ENCODE data around the gene MB. TPM values are rescaled to one million over a fixed set of nuclear protein-coding genes. Genes with fewer than 3 reads are reported as not detected.
A peak's percentile ranks its signal among the peaks of the same experiment; 100 is the strongest.

The MB gene
- total RNA-seq, 2 experiments from 2014 or later, result not detected

GRCh38 chr22:35653824-35654223 is 36.7 kb upstream of the MB start:
- Mint-ChIP-seq H3K4me1 (ENCODE audit: low read depth) (peaks cover 74% of the 10 kb centered on the region), H3K27ac (peak overlapping the region; percentile 98), H3K9me3 (no peaks in the 10 kb centered on the region), H3K27me3 (no peaks in the 10 kb centered on the region), H3K36me3 (ENCODE audit: low read depth) (peaks cover 87% of the 10 kb centered on the region), H3K4me3 (peak overlapping the region; percentile 18)
- ChIA-PET CTCF (no interaction called here), POLR2A (no interaction called here)
- H3K4me1 ChIP-seq (ENCODE audit: insufficient read depth, low read length), result peaks cover 43% of the 10 kb centered on the region
- ATAC-seq (ENCODE audit: poor library complexity) (no peak), DNase-seq (no peak)
- H3K9me3 ChIP-seq (ENCODE audit: control insufficient read depth in 1 of 2, insufficient read depth in 1 of 2, low read length in 2 of 2), result peaks cover 0 to 4% of the 10 kb centered on the region in 2 experiments
- H3K27ac ChIP-seq (ENCODE audit: low read depth in 1 of 2, low read length in 2 of 2), result peak overlapping the region; percentile 38
- H3K36me3 ChIP-seq (ENCODE audit: insufficient read depth, low read length), result peaks cover 46% of the 10 kb centered on the region
- H3K4me3 ChIP-seq (ENCODE audit: low read length), result no peak overlapping the region
- no peaks in the 10 kb centered on the region for H3K27me3 ChIP-seq (ENCODE audit: control insufficient read depth in 1 of 2, insufficient read depth in 2 of 2, low read length in 2 of 2)
- intact Hi-C loops (cut with DNase I, micrococcal nuclease), result no loop called here
- no peak for TF ChIP-seq CTCF (IDR thresholded peaks at IDR 0.05)

GRCh38 chr22:35651085-35651484 is 34.0 kb upstream of the MB start:
- Histone ChIP-seq H3K36me3 (ENCODE audit: insufficient read depth, low read length) (peaks cover 18% of the 10 kb centered on the region), H3K27me3 (ENCODE audit: control insufficient read depth in 1 of 2, insufficient read depth in 2 of 2, low read length in 2 of 2) (no peaks in the 10 kb centered on the region), H3K4me3 (ENCODE audit: low read length) (no peak overlapping the region), H3K4me1 (ENCODE audit: insufficient read depth, low read length) (peaks cover 45% of the 10 kb centered on the region), H3K9me3 (ENCODE audit: control insufficient read depth in 1 of 2, insufficient read depth in 1 of 2, low read length in 2 of 2) (peaks cover 0 to 4% of the 10 kb centered on the region in 2 experiments), H3K27ac (ENCODE audit: low read depth in 1 of 2, low read length in 2 of 2) (peak overlapping the region in 1 of 2 donors; percentile 29)
- intact Hi-C loops (cut with DNase I, micrococcal nuclease), result no loop called here
- no peak for TF ChIP-seq CTCF (IDR thresholded peaks at IDR 0.05)
- Mint-ChIP-seq H3K9me3 (no peaks in the 10 kb centered on the region), H3K36me3 (ENCODE audit: low read depth) (peaks cover 68% of the 10 kb centered on the region), H3K27me3 (no peaks in the 10 kb centered on the region), H3K4me1 (ENCODE audit: low read depth) (peaks cover 71% of the 10 kb centered on the region), H3K27ac (peak overlapping the region; percentile 98), H3K4me3 (peak overlapping the region; percentile 53)
- POLR2A ChIA-PET, result interaction anchor here (1.0 kb wide), 1 partner anchor 8 kb away, joined by 4 read pairs; no protein-coding TSS in a partner anchor
- no peak for ATAC-seq (ENCODE audit: poor library complexity)
- CTCF ChIA-PET, result no interaction called here
- no peak for DNase-seq

GRCh38 chr22:35649636-35650250 is 32.6 kb upstream of the MB start:
- peaks cover 0 to 4% of the 10 kb centered on the region in 2 experiments for H3K9me3 ChIP-seq (ENCODE audit: control insufficient read depth in 1 of 2, insufficient read depth in 1 of 2, low read length in 2 of 2)
- intact Hi-C loops (cut with DNase I, micrococcal nuclease), result loop anchor here in 1 of 2 experiments (5.0 kb wide), 1 partner anchor 48 kb away; no protein-coding TSS in a partner anchor
- H3K27me3 Mint-ChIP-seq, result no peaks in the 10 kb centered on the region
- peak overlapping the region; percentile 100 for H3K4me3 Mint-ChIP-seq
- POLR2A ChIA-PET, result interaction anchor here (1.0 to 2.9 kb wide), 7 partner anchors 8 to 416 kb away, joined by 3 to 72 read pairs (median 22); partner anchors contain the start of gene TOM1
- DNase-seq, result no peak
- no peaks in the 10 kb centered on the region for H3K27me3 ChIP-seq (ENCODE audit: control insufficient read depth in 1 of 2, insufficient read depth in 2 of 2, low read length in 2 of 2)
- peaks cover 61% of the 10 kb centered on the region for H3K4me1 Mint-ChIP-seq (ENCODE audit: low read depth)
- CTCF ChIA-PET, result no interaction called here
- peaks cover 55% of the 10 kb centered on the region for H3K36me3 Mint-ChIP-seq (ENCODE audit: low read depth)
- peaks cover 12% of the 10 kb centered on the region for H3K36me3 ChIP-seq (ENCODE audit: insufficient read depth, low read length)
- H3K27ac ChIP-seq (ENCODE audit: low read depth in 1 of 2, low read length in 2 of 2), result peak overlapping the region; percentile 43 to 98
- peak overlapping the region; percentile 98 for H3K27ac Mint-ChIP-seq
- peak overlapping the region; percentile 76 for H3K4me3 ChIP-seq (ENCODE audit: low read length)
- H3K4me1 ChIP-seq (ENCODE audit: insufficient read depth, low read length), result peaks cover 45% of the 10 kb centered on the region
- TF ChIP-seq CTCF (IDR thresholded peaks at IDR 0.05), result no peak
- no peaks in the 10 kb centered on the region for H3K9me3 Mint-ChIP-seq
- no peak for ATAC-seq (ENCODE audit: poor library complexity)
